GM21717 (cell line): ENCODE results near the gene LUZP1.

Source experiments
- ATAC-seq: cut with Tn5 transposase; IDR thresholded peaks from one replicate; pipeline ENCODE4 v1.9.1; 2021; ENCODE audit warnings: mild to moderate bottlenecking, moderate library complexity; ENCODE audit not compliant: unreplicated experiment

The LUZP1 gene

DNA sequence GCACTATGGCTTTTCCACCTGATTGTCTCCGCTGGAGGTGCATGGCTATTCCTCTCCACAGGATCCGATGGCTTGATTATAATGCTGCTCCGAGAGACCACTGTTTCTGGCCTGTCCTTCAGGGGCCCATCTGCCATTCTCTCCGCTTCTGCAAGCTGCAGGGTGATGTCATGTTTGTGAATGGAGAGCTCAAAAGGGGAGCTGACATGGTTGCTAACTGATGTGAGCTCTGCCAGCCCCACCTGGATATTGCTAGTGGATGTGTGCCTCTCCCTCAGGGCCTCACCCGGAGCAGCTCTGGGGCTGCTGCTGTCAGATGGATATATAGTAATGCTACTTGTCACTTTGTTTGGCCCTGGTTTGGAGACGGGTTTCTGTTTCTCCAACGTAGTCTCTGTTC is 77.1 kb downstream of the LUZP1 start:
- no peak for ATAC-seq

GRCh38 chr1:23090056-23090455 is 78.6 kb downstream of the LUZP1 start:
- no peak for ATAC-seq

DNA sequence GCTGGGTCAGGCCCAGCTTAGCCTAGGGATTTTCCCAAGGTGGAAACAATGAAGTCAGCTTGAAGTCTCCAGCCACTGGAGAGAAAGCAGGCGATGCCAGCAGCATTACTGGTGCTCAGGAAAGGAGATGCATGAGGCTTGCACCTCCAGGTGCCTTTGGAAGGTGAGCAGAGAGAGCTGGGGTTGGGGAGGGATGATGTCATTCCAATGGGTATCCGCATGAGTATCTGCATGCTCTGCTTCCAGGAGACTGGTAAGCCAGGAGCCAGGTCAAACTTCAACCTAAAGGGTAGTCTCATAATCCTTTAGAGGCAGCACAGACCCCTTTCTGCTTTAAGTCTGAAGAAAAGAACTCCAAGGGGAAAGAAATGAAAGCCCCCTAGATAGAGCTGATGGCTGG is 80.6 kb downstream of the LUZP1 start:
- ATAC-seq = no peak

DNA sequence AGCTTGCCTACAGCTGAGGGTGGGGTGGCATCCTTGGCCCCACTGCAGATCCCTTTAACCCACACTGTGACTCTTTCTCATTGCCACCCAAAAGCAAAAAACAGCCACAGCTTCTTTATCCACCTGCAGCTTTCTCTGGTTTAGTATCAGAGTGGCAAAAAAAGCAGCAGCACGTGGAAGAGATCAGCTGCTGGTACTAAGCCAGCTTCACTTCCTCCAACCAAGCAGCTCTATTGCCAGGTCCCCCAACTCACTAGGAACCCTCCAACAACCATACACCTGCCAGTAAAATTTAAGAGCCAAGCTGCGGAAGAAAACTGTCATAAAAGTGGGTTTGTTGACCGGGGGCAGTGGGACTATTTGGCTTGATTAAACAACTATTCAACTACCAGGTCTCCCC is 83.0 kb downstream of the LUZP1 start:
- ATAC-seq = no peak

DNA sequence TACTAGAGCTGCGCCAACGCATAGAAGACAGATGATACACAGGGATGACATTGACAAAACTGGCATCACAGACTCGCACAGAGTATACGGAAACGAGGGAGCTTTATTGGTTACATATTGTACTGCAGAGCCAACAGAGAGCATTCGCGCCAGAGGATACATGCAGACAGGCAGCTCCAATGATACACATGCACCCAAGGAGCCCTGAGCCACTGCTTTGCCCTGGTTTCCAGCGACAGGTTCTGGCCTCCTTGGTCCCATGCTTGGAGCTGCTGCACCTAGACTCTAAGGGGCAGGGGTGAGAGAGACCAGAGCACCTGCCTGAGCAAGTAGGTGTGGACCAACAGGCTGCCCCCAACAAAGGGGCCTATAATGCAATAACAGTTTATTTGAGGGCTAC is 83.8 kb downstream of the LUZP1 start:
- ATAC-seq = no peak

GRCh38 chr1:23083714-23084480 is 84.8 kb downstream of the LUZP1 start:
- no peak for ATAC-seq

DNA sequence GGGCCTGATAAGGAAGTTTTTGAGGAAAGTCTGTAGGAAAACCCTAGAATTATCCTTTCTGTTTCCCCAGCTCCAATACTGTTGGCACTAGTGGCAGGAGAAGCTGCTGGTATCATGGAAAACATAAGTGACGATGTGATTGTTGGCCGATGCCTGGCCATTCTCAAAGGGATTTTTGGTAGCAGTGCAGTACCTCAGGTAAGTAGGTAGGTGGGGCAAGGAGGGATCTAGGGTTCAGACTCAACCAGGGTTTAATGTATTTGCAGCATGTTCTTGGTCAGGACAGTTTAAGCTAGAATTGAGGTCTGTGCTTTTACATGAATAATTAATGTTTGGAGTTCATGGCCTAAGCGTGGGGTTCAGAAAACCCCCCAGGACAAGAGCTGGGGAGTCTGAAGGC is 87.3 kb downstream of the LUZP1 start:
- ATAC-seq = no peak

DNA sequence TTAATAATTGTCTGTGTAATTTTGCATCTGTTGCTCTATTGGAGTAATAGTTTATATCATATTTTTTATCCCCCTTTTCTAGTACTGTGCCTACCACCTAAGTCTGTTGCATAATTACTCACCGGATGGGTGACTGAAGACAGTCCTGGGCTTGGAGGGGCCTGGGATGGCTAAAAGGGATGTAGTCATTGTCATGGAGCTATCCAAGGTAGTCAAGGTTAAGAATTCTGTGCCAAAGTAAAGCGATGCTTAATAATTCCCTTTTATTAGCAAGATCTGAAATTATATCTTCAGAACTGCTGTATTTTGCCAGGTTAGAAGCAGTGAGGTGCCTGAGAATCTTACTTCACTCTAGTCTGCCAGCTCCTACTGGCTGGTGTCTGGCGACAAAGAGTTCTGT is 87.8 kb downstream of the LUZP1 start:
- ATAC-seq = no peak

GRCh38 chr1:23079025-23079424 is 89.6 kb downstream of the LUZP1 start:
- ATAC-seq = no peak

- no peak for ATAC-seq
Measured at GRCh38 chr1:23074012-23074411, 94.6 kb downstream of the LUZP1 start.

DNA sequence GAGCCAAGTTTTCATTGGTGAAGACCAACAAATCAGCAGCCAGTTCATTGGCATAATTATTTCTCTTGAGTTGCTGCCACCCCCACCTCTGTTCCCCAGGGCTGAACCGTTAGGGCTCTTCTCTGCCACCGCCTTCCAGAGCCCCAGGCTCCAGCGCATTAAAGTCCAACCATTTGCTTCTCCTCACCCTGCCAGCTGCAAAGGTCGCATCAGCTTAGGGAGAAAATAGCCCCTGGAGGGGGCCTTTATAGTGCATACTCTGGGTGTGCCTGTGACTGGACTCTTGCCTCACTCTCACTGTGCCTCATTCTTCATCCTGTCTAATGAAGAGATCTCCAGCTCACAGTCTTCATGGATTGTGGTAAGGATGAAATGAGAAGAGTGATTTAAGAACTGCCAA is 99.0 kb downstream of the LUZP1 start:
- ATAC-seq = no peak

DNA sequence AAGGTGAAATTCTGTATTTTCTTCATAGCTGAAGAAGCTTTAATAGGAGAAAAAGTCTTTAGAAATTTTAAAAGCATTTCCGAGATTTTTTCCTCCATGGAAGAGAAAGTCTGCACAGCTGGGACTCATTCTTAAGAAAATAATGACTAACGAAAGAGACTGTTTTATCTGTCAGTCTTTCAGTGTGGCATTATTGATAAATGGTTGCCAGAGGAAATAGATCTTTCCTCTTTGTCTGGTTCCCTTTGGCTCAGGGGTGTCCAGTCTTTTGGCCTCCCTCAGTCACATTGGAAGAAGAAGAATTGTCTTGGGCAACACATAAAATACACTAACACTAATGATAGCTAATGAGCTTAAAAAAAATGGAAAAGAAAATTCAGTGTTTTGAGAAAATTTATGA is 99.5 kb downstream of the LUZP1 start:
- no peak for ATAC-seq

- no peak for ATAC-seq
Measured at GRCh38 chr1:23066075-23066474, 102.6 kb downstream of the LUZP1 start.

- no peak for ATAC-seq
Measured at GRCh38 chr1:23065385-23065784, 103.3 kb downstream of the LUZP1 start.

GRCh38 chr1:23062271-23062670 is 106.4 kb downstream of the LUZP1 start:
- no peak for ATAC-seq

DNA sequence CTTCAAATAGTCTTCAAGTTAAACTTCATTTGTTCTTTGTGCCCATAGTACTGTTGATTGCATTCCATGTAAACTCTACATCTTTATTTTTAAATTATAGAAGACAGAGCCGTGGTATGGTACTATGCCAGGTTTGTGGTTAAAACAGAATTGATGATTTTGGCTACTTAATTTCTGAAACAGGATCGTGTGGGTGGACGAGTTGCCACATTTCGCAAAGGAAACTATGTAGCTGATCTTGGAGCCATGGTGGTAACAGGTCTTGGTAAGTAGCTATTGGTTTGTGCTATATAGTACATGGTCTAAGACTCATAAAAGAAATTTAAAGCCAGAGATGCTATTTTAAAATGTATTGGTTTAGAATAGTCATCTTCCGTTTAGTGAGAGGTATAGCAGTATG is 111.4 kb downstream of the LUZP1 start:
- ATAC-seq = no peak

DNA sequence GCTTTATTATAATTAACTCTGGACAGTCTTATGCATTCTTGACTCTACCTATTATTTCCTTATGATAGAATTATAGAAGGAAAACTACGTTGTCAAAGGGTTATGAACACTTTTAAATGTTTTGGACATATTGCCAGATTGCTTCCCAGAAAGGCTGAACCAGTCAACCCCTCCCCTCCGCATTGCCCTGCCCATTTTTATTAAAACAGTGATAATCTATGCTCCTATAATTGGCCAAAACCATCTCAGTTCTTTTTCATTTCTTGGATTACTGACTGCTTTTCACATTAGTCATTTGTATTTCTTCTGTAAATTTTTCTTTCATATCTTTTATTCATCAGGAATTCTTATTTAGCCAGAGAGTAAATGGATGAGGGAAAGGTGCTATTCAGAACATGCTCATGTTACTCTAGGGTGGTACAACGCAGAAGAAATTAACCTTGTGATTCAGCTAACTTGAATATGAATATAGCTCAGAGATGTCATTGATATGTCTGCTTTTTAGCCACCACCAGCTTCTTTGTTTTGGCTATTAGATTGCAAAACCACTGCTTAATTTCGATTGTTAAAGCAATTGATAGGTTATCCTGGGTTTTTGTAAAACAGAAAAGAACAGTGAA is 117.3 kb downstream of the LUZP1 start:
- no peak for ATAC-seq

DNA sequence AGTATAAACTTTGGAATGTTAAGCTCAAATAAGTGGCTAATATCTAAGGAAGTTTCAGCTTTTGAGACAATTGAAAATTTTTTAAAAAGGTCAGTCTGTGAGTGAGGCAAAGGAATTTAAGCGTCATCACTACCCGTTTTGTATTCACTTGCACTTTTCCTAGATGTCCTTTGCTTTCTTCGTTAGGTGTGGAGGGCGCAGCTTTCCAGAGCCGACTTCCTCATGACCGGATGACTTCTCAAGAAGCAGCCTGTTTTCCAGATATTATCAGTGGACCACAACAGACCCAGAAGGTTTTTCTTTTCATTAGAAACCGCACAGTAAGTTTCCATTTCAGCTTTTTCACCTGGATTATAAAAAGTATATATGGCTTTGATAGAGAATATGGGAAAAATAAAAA is 118.5 kb downstream of the LUZP1 start:
- no peak for ATAC-seq

GRCh38 chr1:23044035-23044434 is 124.6 kb downstream of the LUZP1 start:
- no peak for ATAC-seq

GRCh38 chr1:23040509-23040908 is 128.1 kb downstream of the LUZP1 start:
- ATAC-seq = no peak

- ATAC-seq = no peak
Measured at GRCh38 chr1:23039308-23039826, 129.3 kb downstream of the LUZP1 start.

DNA sequence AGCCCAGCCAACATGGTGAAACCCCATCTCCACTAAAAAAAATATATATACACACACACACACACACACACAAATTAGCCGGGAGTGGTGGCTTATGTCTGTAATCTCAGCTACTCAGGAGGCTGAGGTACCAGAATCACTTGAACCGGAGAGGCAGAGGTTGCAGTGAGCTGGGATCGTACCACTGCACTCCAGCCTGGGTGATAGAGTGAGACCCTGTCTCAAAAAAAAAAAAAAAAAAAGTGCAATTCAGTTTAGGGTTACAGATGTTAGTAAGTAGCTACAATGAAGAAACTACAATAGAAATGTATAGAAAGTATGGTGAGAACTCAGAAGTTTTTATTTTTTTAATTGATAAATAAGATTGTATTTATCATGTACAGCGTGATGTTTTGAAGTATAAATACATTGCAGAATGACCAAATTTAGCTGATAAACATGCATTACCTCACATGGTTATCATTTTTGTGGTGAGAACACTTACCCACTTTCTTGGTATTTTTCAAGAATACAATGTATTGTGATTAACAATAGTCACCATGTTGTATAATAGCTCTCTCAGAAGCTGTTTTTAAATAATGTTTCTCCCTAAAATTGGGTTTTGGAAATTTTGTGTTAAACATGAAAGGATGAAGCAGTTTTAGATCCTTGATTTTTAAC is 131.4 kb downstream of the LUZP1 start:
- ATAC-seq = no peak
